Forelimb muscle (tissue), 1 donor: ENCODE results near the gene CYP4Z1. TPM values are rescaled to one million over a fixed set of nuclear protein-coding genes. Genes with fewer than 3 reads are reported as not detected.

Experiments used
- polyA plus RNA-seq: library from polyadenylated mRNA; unstranded; fragments of 120-200 nt; gene quantifications from one replicate; pipeline ENCODE4 v1.2.1, GENCODE V29; 2013; ENCODE audit not compliant: insufficient read length

The CYP4Z1 gene
- polyA plus RNA-seq, 1 donor: 0.27 TPM

Other genes starting within 250 kb of the CYP4Z1 start
- not detected for gene CYP4A11, start 125.8 kb upstream of the CYP4Z1 start, polyA plus RNA-seq
- 3.7 TPM for gene CYP4X1, start 43.6 kb upstream of the CYP4Z1 start, polyA plus RNA-seq
- gene CYP4A22, start 70.2 kb downstream of the CYP4Z1 start, polyA plus RNA-seq: 0.09 TPM
- not detected for gene PDZK1IP1, start 122.8 kb downstream of the CYP4Z1 start, polyA plus RNA-seq
- 3.3 TPM for gene TAL1, start 165.0 kb downstream of the CYP4Z1 start, polyA plus RNA-seq
- gene STIL, start 246.9 kb downstream of the CYP4Z1 start, polyA plus RNA-seq: 3.4 TPM